NCI-H1436 treated with DMSO at 0.1 percent for 48 hours (cell line): Measurements from ENCODE around the gene FYB2.
"Not testable (repeated sequence)": the region's sequence is repeated elsewhere in the genome, so short reads cannot be mapped to it uniquely, and the experiment has no call there.

Source experiments
- DNase-seq: peaks from one replicate; lab custom pipeline; 2025; lab: John Stamatoyannopoulos, UW

FYB2 gene

DNA sequence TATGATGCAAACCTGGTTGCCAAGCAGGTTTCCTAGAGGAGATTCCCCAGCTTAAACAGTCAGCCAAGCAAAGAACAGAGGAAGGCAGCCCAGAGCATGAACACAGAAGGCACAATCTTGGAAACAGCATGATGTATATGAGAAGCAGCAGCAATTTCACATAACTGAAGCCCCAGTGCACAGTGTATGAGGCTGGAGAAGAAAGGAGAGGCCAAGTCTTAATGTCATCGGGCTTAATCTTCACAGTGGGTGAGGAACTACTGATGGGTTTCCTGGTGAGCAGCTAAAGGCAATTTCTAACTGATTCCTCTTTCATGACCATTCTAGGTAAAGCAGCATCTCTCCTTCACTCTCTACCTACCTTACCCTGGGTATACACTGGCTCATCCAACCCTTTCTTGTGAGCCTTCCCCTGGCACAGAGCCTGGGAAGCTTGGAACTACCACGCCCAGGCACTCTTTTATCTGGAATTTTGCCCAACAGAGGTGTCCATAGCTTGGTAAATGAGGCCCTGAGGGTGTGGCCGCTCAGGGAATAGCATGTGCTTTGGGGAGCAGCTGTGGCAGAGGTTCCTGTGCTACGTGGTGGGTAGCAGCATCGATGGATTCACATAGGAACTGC is 22.0 kb downstream of the FYB2 start:
- no peak for DNase-seq

DNA sequence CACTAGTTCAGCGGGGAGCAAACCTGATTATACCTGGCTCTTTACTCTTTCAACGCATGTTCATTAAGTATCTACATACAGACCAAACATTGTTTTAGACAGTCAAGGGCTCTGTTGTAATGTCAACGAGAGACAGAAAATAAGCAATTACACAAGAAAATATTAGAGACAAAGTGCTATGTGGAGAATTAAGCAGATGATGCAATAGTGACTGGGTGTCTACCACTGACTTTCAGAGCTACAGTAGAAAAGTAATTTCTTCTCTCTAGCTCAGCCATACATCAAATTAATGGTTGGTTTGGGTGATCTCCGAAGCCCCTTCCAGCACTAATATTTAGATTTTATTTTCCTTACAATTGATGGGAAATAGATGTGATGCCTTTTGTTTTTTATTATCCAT is 23.3 kb downstream of the FYB2 start:
- no peak for DNase-seq

DNA sequence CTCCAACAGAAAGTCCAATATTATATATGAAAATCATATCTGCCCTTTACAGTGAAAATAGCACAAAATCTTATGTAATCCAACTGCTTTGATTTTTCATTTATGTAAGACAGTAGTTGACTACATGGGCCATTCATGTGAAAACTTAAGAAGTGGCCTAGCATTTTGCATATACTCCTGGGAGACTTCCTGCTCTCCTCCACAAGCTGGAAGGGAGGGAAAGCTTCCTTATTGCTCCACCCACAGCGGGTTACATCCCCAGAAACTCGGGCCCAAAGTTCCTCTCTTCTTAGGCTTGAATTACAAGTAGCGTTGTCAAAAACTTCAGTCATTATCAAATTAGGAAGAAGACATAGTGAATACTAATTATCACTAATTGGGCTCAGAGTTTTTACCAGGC is 29.2 kb downstream of the FYB2 start:
- DNase-seq, result no peak

DNA sequence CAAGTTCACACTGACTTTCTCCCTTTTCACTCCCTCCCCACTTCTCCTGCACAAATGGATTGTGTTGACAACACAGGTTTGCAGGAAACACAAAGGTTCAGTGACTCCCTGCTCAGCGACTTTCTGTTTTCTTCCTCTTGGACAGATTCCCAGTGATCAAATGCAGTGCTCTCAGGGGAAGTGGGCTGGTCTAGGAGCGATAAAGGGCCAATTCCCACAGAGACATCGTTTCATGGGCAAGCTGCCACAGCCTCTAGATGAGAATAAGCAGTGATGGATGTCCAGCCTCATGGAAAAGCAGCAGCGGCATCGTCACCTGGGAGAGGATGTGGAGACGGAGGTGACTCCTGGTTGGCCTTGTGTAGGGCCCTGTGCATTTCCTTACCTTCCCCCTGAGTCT is 30.6 kb downstream of the FYB2 start:
- no peak for DNase-seq

DNA sequence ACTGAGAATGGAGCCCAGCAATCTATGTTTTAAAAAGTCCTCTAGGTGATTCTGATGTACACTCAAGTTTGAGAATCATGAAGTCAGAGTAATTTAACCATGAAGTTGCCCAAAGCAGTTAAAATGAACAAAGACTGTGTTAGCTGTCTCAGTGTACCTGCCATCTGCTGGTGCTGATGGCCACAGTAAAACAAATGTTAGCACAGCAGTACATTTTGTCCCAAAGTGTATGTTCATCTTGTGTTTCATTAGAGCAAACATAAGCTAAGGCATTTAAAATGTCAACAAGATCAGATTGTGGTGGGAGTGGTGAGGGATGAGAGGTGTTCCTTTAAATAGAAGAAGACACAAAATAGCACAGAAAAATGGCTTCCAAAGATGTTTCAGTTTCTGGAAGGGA is 31.1 kb downstream of the FYB2 start:
- DNase-seq, result no peak

DNA sequence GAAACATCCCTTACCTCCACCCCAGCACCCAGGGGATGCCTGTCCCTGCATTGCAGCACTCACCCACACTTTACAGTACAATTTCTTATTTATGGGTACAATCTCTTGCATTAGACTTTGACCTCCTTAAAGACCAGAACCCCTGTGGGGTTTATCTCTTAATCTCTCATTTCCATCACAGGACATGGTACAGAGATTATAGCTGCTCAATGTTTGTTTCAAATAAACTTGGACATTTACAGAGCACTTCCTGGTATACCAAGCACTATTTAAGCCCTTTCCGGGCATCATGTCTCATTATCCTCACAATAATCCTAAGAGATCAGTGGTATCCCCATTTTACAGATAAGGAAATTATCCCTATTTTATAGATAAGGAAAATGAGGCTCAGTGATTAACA is 31.9 kb downstream of the FYB2 start:
- DNase-seq, result no peak

DNA sequence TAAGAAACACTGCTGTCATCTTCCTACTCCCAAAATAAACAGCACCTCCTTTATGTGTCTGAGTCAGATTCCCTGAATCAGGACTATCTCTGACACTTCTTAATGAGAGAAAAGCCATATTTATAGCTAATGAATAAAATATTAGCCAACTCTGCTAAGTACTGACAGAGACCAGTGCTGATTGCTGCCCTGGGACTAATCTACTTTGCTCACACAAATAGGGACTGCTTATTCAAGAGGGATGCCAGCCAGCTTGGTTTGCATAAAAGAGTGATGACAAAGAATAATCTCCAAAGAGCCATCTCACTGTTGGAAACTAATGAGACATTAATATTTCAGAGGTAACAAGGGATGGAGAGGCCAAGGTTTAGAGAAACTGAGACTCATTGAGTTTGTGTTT is 36.4 kb downstream of the FYB2 start:
- no peak for DNase-seq

DNA sequence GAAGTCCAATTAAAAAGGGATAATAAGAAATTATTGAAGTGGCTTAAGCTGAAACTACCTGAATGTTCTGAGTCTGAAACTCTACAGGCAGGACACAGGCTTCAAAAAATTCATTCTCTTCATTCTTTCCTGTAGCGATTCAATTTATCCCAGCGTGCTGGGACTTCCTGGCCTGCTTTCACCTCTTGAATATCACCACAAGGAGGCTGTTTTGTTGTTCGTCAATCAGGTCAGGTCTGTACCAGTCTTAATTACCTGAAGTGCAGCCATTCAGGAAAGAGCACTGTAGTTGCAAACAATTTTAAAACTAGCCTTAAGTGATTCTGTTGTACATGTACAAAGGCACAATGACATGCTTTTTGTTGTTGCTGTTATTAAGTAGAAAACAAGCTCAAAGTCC is 38.4 kb downstream of the FYB2 start:
- no peak for DNase-seq

DNA sequence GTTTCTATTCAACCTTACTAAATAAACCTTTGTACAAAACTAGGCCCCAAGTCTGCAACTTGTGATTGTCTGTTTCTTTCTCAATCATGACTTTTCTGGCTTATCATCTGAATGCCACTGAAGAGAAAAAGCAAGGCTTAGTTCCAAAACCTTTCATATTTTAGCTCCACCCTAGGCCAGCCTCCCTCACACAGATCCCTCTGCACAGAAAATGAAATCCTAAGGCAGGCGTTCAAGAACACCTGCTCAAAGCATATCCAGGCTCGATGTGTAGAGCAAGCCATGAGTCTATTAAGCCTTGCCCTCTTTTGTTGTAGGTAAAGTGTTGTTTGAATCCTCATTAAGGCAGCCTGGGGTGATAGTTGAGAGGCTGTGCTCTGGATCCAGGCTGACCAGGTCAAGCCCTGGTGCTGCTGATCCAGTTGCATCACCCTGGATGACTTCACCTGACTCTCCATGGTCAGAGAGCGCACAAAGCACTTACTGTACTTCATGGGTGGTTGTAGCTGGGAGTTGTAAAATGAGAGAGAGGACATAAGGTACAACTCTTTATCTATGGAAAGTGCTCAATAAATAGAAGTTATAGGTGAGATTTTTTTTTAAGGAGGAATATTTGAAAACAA is 39.0 kb downstream of the FYB2 start:
- DNase-seq, result no peak

DNA sequence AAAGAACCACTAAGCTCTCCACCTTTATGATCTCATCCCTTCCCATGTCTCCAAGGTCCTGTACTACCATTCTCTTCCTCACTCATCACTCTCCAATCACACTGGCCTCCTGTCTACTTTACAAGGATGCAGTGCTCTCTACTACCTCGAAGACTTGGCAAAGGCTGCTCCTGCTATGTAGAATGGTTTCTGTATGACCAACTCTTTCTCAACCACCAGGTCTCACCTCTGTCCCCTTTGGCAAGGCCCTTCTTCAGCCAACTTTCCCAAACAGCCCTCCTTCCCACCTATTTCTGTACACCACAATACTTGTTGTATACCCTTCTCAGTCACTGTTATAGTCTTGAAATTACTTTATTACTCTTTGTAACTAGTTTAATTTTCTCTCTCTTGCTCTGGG is 41.2 kb downstream of the FYB2 start:
- no peak for DNase-seq

DNA sequence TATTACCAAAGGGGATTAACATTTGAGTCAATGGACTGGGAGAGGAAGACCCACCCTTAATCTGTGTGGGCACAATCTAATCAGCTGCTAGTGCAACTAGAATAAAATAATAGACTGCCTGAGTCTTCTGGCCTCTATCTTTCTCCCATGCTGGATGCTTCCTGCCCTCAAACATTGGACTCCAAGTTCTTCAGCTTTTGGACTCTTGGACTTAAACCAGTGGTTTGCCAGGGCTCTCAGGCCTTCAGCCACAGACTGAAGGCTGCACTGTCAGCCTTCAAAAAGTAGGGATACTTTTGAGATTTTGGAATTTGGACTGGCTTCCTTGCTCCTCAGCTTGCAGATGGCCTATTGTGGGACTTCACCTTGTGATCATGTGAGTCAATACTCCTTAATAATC is 44.5 kb downstream of the FYB2 start:
- DNase-seq, result not testable (repeated sequence)

DNA sequence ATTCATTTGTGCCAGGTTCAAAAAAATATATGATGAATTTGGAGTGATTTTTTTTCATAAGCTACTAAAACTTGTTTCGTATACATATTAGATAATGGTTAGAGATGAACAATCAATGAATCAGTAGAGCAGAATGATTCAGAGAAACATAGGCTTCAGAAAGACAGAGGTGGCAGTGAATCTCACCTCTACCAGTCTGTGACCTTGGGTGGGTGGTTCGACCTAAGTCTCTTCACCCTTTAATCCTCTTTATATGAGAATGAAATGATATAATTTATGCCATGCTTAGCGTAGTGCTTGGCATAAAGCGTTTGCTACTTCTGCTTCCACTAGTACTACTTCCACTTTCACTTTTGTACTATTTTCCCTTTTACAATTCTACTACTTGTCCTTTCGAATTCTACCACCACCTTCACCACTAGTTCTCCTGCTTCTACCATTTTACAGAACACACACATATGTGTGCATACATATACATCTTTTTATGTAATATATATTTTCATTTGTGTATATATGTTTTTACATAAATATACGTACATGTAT is 45.1 kb downstream of the FYB2 start:
- no peak for DNase-seq

DNA sequence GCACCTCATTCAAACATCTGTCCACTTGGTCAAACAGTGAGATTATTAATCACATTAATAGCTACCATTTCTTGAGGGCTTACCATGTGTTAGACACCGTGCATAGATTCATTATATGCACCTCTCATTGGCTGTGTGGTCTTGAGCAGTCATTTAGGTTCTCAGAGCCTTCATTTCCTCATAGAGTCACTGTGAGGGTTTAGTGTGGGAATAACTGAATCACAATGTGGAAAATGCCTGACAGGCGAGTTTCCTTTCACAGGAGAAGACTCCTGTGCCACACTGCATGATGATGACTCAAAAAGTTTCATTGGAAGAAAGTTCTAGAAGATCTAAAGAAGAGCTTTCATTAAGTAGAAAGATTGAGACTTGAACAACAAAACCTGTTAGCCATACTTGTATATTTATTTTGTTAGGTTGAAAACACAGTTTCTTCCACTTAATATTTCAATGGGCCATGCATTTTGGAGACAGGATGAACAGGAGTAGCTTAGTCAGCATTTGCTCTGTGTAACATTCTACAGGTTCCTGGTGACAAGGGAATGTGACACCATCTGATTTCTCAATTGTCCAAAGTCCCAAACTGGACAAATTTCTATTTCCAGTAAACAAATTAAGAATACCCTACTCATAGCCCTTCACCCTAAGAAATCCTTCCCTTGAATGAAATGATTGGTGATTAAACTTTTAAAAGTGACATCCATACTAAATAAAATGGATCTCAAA is 45.7 kb downstream of the FYB2 start:
- no peak for DNase-seq

DNA sequence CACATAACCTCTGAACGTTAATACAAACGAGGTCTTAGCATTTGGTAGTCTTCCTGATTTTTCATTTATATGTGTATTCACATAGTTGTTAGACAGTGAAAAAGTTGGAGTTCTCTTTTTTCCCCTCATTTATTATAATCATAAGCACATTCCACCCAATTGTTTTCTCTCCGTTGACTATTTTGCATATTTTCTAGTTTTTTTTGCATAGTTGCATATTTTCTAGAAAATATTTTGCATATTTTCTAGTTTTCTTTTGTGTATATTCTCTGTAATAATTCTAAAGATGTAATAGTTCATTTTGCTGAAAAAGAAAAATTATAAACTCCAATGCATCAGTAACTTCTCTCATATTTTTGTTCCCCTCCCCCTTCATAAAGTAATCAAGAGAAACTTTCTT is 47.5 kb downstream of the FYB2 start:
- no peak for DNase-seq

DNA sequence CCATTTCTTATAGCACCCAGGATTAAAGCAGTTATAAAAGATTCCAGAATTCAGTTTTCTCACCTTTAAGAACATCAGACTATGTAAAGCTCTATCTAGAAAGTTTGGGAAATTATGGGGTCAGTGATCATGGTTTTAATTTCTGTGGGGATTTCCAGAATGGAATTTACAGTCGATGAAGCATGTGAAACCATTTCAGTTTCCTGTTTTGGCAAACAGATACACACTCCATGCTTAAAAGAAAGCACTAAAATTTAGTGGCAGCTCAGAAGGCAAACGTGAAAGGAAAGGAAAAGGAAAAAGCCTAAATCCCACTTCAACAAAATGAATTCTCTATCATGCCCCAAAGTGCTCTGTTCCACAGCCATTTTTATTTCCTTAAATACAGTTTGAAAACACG is 60.4 kb downstream of the FYB2 start:
- no peak for DNase-seq

DNA sequence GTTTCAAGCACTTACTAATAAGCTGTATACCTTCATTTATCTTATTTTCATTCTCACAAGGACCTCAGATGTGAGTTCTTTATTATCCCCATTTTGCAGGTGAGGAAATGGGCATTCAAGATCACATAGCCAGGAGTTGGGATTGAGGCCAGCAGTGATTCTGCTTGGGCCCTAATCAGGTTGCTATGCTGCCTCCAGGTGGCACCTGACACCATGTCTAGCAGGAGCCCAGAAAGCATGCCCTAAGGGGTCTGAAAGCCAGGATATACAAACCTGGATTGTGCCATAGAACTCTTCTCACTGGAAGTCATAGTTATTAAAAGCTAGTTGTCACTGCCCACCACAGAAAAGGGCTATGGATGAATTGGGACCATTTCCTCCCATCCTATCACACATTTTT is 61.1 kb downstream of the FYB2 start:
- DNase-seq, result no peak

DNA sequence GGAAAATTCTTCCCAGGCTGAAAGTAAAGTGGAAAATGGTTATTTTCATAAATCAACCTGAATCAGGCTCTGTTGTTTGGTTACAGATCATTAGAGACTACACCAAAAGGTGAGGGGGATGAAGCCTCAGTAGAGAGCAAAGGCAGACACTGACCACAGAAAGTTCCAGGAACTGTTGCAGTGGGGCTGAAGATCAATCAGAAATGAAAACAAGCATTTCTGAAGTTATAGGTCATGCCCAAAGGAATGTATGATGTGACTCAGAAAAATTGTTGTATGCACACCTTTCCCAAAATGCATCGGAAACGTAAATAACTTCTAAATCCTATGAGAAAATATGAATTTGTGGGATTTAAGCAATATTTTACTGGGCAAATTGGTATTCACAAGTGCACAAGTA is 63.3 kb downstream of the FYB2 start:
- no peak for DNase-seq

DNA sequence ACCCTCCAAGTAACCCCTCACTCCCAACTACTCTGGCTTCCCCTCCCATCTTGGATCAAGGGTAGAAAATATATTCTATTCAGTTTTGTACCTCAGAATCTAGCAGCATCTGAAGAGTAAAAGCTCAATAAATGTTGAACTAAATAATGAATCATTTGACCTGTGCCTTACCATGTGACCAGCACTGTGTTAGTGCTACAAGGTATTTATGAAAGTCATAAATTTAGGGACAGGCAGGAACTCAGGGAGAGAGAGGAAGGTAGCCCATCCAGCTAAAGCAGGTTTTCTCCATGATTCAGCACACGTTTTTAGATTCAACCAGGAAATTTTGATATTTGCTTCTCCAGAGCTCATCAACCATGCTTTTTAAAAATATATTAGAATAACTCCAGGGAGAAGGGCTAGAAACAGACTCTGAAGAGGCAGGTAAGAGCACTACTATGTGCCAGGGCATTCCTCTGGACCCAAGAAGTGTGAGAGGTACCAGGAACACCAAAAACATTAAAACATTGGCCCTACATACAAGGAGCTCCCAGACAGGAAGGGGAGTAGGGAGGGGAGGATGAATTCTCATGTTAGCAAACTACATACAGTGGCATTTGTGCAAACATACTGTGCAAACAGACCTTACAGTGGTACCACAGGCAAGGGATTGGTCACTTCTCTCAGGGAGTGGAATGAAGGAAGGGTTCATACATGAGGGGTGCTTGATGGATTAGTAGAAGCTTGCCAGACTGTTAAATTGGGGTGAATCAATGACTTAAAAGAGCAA is 64.3 kb downstream of the FYB2 start:
- DNase-seq, result no peak

DNA sequence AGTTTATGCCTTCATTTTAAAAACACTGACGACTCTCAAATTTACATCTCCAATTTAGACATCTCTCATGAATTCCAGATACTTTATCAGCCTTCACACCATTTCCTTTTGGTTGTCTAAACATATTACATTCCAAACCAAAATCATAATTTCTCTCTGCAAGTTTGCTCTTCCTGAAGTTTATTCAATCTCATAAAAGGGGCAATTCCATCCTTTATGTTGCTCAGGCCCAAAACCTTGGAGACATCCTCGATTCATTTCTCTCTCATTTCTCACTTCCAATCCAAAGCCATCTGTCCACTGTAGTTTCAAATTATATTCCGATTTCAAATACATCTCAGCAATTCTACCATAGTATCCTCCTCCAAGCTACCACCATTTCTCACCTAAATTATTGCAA is 74.0 kb downstream of the FYB2 start:
- no peak for DNase-seq

DNA sequence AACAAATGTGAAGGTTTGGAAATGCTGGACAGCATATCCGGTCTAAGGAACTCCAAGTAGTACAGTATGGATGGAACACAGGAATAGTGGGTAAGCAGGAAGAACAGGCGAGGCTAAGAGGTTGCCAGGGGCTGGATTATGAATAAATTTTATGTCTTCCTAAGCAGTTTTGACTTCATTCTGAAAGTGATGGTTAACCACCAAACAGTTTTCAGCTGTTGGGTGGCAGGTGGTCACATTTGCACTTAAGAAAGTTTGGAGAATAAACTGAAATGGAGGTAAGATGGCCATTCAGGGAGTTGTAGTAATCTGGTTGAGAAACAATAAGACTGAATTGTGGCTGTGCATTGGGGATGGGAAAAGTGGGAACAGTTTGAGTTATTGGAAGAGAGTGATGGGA is 90.2 kb downstream of the FYB2 start:
- no peak for DNase-seq

DNA sequence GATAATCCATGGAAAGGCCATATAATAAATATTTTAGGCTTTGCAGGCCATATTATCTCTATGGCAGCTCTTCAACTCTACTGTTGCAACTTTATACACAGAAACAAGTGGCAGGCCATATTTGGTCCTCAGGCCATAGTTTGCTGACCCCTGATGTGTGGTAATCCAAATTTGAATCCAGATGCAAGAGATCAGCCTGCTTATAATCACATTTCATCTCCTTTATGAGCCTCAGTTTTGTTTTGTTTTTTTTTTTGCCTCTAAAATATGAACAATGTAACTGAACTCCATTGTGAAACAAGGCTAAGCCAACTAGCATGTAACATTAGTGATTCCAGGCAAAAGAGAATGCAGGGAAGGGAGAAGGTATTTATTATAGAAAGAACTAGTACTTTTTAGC is 92.5 kb downstream of the FYB2 start:
- no peak for DNase-seq

DNA sequence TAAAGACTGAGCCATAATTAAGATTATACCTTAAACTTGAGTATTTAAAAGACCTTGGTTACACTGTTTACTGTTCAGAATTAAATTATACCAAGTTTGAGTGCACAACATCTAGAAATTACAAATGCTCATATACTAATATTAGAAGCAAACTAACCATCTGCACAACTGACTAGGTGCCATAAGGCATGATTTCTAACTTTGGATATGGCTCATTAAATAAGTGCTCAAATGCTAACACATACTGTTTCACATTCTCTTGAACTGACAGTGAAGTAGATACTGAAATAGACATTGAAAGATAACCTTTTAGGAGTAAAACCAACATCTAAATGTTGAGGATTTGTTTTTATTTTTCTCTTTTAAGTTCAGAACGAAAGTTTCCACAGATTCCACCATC is 100.0 kb downstream of the FYB2 start:
- no peak for DNase-seq

DNA sequence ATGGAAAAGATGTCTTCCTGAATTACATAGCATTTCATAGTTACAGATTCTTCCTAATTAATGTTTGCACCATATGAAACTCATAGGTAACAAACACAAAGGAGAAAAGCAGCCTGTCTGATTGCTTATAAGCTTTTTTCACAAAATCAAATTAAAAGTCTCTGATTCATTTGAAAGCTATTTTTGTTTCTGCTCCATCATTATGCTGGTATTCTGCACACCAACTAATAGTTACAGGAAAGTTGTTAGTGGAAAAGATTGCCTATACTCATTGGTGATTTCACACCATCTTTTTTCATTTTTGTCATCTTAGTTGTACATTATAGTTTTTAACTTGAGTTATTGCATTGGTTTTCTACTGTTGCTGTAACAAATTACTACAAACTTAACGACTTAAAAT is 104.0 kb downstream of the FYB2 start:
- no peak for DNase-seq
